Cerebellar cortex (tissue), 1 donor: Measurements from ENCODE around the gene RCBTB2.
"Not testable (repeated sequence)": the region's sequence is repeated elsewhere in the genome, so short reads cannot be mapped to it uniquely, and the experiment has no call there.

Experiments
- DNase-seq: peaks from one replicate; pipeline ENCODE4 v3.0.0-alpha.2; 2015; ENCODE audit warnings: low spot score

RCBTB2 gene

DNA sequence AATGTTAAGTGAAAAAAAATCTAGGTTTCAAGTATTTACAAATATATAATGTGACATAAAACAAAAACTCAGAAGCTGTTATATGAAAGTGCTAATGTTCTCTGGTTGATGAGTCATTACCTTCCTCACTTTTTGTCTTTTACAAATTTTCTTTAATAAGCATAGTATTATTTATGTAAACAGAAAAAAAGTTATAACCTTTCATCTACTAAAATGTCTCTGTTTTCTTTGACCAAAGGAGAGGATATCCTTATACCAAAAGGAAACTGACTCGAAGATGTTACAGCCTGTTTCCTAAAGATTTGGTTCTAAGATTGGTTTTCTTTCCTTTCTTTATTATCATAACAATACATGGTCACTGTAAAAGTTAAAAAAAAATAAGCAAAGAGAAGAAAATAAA is 38.0 kb downstream of the RCBTB2 start:
- no peak for DNase-seq

- DNase-seq = no peak
Measured at GRCh38 chr13:48493851-48494250, 39.0 kb downstream of the RCBTB2 start.

DNA sequence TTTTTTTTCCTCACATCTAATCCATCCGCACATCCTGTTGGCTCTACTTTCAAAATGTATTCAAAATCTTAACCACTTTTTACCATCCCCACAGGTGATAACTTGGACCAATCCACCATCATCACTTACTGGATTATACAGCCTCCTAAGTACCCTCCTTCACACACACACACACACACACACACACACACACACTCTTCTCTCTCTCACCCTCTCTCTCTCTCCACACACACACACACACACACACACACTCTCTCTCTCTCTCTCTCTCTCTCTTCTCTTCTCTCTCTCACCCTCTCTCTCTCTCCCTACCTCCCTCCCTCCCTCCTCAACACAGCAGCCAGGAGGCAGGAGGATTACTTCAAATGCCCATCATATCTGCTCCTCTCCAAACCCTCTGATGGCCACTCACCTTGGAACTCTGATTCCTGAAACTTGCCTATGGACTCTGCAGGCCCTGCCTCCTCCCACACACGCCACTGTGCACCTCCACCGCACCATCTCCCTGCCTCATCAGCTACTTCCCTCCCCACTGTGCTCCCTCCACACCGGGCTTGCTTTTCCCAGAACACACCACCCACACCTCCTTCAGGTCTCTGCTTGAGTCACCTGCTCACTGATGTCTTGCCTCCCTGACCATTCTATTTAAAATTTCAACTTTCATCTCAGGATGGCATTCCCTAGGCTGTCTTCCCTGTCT is 39.7 kb downstream of the RCBTB2 start:
- DNase-seq = no peak

GRCh38 chr13:48492470-48493065 is 40.3 kb downstream of the RCBTB2 start:
- peak; percentile 47 for DNase-seq

DNA sequence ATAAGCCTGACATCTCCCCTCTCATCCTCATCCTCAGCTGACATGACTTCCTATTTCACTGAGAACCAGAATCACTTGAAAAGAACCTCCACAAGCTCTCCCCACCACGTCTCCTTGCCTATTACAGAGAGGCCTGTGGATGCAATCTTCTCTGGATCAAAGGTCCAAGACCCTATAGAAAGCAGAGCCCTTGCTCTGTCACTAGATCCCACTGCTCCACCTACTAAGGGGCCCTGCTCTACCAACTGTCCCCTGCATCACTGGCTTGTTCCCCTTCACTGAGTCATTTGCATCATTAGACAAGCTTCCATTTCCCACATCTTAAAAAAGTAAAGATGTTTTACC is 40.8 kb downstream of the RCBTB2 start:
- peak; percentile 10 for DNase-seq

DNA sequence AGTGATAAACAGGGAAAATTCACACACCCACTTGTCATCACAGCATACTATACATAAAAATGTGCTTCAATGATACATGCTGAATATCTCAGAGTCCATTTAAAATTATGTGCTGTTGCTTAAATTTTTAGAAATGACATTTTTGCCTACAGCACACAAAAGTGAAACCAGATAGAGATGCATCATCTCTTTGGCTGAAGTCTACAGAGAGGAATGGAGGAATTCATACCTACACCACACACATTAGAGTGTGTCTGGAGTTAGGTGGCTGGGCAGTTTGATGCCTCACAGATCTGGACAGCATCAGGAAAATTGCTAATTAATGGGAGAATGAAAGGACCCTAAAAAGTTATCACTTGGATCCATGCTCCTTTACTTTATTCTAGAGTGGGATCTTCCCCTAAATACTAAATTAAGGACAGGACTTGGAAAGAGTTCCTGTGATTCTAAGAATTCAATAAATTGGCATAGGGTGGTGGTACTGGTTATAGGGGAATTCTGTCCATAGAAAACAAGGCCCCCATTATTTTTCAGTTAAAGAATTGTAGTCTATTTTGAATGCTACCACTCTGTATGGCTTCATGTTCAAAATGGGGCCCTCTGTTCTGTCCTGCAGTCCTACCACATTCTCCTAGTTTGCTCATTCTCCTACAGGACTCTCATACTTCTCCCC is 41.3 kb downstream of the RCBTB2 start:
- DNase-seq = no peak

DNA sequence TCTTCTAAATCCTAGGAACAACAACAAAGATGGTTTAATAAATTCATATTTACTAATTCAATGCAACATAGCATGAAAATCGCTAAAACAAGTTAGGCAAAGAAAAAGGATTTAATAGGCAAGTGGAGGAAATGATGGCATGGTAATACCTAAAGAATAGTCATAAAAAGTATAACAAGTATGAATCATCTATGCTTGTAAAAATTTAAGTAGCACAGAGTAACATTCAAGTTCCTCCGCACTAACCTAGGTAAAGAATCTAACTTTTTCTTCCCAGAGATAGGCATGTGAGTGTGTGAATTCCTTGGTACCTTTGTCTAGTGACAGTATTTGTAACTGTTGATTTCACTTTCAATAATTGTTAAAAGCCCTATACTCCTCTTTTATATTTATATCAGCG is 42.6 kb downstream of the RCBTB2 start:
- no peak for DNase-seq

DNA sequence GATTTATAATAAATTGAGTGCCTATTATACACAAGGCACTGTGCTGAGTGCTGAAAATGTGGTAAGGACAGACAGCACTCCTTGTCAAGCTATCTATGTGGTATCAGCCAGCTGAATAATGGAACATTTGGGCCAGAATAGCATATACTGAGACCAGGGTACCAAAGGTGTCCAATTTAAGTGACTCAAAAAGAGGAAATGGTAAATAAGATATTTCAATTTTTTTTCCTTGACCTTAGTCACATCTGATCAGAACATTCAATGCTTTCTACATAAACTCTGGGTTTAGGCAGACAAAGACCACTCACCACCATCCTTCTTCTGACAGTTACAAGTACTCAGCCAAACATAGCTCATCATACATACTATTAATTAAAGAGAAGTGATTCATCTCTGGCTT is 43.2 kb downstream of the RCBTB2 start:
- no peak for DNase-seq

GRCh38 chr13:48488995-48489394 is 43.9 kb downstream of the RCBTB2 start:
- no peak for DNase-seq

DNA sequence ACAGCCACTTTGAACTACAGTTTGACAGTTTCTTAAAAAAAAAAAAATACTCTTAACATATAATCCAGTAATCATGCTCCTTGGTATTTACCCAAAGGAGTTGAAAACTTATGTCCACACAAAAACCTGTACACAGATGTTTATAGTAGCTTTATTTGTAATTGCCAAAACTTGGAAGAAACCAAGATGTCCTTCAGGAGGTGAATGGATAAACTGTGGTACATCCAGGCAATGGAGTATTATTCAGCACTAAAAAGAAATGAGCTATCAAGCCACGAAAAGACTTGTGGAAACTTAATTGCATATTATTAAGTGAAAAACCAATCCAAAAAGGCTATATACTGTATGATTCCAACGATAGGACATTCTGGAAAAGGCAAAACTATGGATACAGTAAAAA is 44.9 kb downstream of the RCBTB2 start:
- DNase-seq = no peak

- no peak for DNase-seq
Measured at GRCh38 chr13:48486836-48487235, 46.0 kb downstream of the RCBTB2 start.

- no peak for DNase-seq
Measured at GRCh38 chr13:48486362-48486761, 46.5 kb downstream of the RCBTB2 start.

DNA sequence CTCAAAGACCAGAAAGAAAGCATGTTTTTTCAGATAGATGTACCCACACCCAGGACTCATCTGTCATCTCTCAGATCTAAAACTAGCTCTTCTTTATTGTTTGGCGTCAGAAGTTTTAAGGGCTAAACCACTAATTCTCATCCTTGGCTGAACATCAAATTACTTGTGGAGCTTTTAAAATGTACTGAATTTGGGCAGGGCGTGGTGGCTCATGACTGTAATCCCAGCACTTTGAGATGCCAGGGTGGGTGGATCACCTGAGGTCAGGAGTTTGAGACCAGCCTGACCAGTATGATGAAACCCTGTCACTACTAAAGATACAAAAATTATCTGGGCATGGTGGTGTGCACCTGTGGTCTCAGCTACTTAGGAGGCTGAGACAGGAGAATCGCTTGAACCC is 47.4 kb downstream of the RCBTB2 start:
- DNase-seq = no peak

GRCh38 chr13:48483575-48483974 is 49.3 kb downstream of the RCBTB2 start:
- DNase-seq = no peak

GRCh38 chr13:48478391-48478790 is 54.5 kb downstream of the RCBTB2 start:
- no peak for DNase-seq

GRCh38 chr13:48477191-48477855 is 55.6 kb downstream of the RCBTB2 start:
- DNase-seq = no peak

- peak; percentile 87 for DNase-seq
Measured at GRCh38 chr13:48476686-48477085, 56.2 kb downstream of the RCBTB2 start.

GRCh38 chr13:48476215-48476614 is 56.7 kb downstream of the RCBTB2 start:
- DNase-seq = no peak

- no peak for DNase-seq
Measured at GRCh38 chr13:48475230-48475629, 57.6 kb downstream of the RCBTB2 start.

DNA sequence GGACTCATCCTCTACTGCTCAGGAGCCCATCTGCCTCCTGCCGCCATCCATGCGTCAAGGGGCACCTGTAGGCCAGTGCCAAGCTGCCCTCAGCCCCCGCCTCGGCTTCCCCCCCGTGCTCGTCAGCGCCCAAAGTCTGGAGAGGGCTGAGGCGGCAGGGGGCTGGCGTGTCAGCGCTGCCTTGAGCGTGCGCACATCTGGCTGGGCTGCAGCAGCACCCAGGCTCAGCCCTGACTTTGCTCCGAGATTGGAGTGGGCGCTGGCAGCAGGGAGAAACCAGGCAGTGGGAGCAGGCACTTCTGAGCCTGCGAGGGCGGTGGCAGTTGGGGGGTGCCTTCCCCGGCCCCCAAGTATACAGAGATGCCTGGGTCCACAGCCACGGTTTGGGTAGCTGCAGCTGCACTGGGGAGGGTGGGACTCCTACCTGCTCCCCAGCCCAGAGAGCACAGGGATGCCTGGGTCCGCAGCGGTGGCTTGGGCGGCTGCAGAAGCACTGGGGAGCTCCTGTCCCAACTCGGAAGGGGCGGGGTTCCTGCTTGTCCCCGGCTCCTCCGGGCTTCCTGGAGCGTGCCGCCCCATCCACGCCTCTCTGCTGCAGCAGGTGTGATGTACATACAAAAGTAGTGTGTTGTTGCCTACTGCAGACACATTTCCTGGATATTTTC is 75.2 kb downstream of the RCBTB2 start:
- DNase-seq = no peak

- DNase-seq = no peak
Measured at GRCh38 chr13:48456546-48456945, 76.3 kb downstream of the RCBTB2 start.

DNA sequence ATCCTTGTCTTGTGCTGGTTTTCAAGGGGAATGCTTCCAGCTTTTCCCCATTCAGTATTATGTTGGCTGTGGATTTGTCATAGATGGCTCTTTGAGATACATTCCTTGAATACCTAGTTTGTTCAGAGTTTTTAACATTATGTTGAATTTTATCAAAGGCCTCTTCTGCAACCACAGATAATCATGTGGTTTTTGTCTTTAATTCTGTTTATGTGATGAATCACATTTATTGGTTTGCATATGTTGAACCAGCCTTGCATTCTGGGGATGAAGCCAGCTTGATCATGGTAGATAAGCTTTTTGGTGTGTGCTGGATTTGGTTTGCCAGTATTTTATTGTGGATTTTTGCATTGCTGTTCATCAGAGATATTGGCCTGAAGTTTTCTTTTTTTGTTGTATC is 81.7 kb downstream of the RCBTB2 start:
- not testable (repeated sequence) for DNase-seq

DNA sequence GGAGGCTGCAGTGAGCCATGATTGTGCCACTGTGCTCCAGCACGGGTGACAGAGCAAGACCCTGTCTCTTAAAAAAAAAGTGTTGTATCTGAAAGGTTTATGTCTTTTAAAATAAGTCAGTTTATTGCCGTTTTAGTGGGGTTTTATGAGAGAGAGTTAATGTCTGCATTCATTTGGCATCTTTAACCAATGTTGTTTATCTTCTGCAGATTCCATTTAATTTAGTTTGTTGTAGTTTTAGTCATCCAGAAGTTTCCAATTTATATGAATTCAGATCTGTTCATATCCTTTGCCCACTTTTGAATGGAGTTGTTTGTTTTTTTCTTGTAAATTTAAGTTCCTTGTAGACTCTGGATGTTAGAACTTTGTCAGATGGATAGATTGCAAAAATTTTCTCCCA is 83.2 kb downstream of the RCBTB2 start:
- DNase-seq = no peak
